Globus pallidus (tissue), 1 donor: Measurements from ENCODE around the gene ARG2.

Experiments
- DNase-seq: peaks from one replicate; pipeline ENCODE4 v3.0.0-alpha.2; 2015; ENCODE audit warnings: low spot score

Gene ARG2

GRCh38 chr14:67683842-67684241, 64.1 kb downstream of the ARG2 start:
- DNase-seq: no peak

GRCh38 chr14:67690011-67690410, 70.3 kb downstream of the ARG2 start:
- no peak for DNase-seq

GRCh38 chr14:67694791-67695393, 75.2 kb downstream of the ARG2 start:
- DNase-seq: peak; percentile 17

- DNase-seq: peak; percentile 90
These were observed 75.8 kb downstream of the ARG2 start, which contains the start of gene RDH11 for GRCh38 chr14:67695394-67695949. Gene RDH11, minus strand, starts transcription at chr14:67695764. Its CDS starts 61 bp downstream, at chr14:67695703.

- no peak for DNase-seq
These were observed 77.3 kb downstream of the ARG2 start for GRCh38 chr14:67697006-67697405.

GRCh38 chr14:67698179-67698578, 78.5 kb downstream of the ARG2 start:
- no peak for DNase-seq
